IMR-90 (cell line): ENCODE data around the gene FLT3. TPM values are rescaled to one million over a fixed set of nuclear protein-coding genes. Genes with fewer than 3 reads are reported as not detected.
A peak's percentile ranks its signal among the peaks of the same experiment; 100 is the strongest.

Experiments
- ATAC-seq: fragments of 200-7000 bp; cut with Tn5 transposase; 2 replicates; pipeline ENCODE4 v1.9.1; 2020; ENCODE audit warnings: low read depth, mild to moderate bottlenecking, moderate library complexity
- BruUV-seq: library from RNA; stranded (reverse); fragments of 400-500 nt; replicated peaks from 2 replicates; lab custom pipeline; 2021; lab: Mats Ljungman, UMichigan
- CTCF ChIA-PET: fragments of 300-600 bp; formaldehyde crosslinking; extraction: SDS; loops from one replicate; lab custom pipeline; 2021; ENCODE audit warnings: antibody characterized with exemption; lab: Yijun Ruan, JAX
- POLR2A ChIA-PET: fragments of 300-600 bp; sonication (Branson Sonifier 250); formaldehyde crosslinking; loops from one replicate; lab custom pipeline; 2022; ENCODE audit warnings: antibody characterized with exemption; ENCODE audit not compliant: unreplicated experiment; lab: Charles Lee
- DNase-seq: peaks from one replicate; pipeline ENCODE4 v3.0.0; 2013
- H2AFZ ChIP-seq: replicated peaks from 2 replicates; pipeline ENCODE3; 2013; ENCODE audit warnings: low read length, mild to moderate bottlenecking; ENCODE audit not compliant: poor library complexity
- H2AK5ac ChIP-seq: 2 replicates; pipeline ENCODE4 v1.6.1; 2013; ENCODE audit warnings: low read depth, low read length, inconsistent platforms
- H2AK9ac ChIP-seq: replicated peaks from 2 replicates; pipeline ENCODE3; 2013; ENCODE audit warnings: mild to moderate bottlenecking, low read depth, low read length, moderate library complexity; ENCODE audit not compliant: poor library complexity
- H2BK120ac ChIP-seq: 2 replicates; pipeline ENCODE4 v1.6.1; 2013; ENCODE audit warnings: low read depth, low read length, inconsistent platforms
- H2BK15ac ChIP-seq: 3 replicates; pipeline ENCODE4 v1.6.1; 2013; ENCODE audit warnings: low read depth, low read length, inconsistent platforms
- H2BK20ac ChIP-seq: 2 replicates; pipeline ENCODE4 v1.6.1; 2013; ENCODE audit warnings: low read depth, mild to moderate bottlenecking, inconsistent platforms, low read length, moderate library complexity
- H2BK5ac ChIP-seq: 2 replicates; pipeline ENCODE4 v1.6.1; 2013; ENCODE audit warnings: mild to moderate bottlenecking, low read depth, low read length, inconsistent platforms; ENCODE audit not compliant: poor library complexity, severe bottlenecking
- H3K14ac ChIP-seq: replicated peaks from 2 replicates; pipeline ENCODE4 v1.6.1; 2013; ENCODE audit warnings: low read depth, low read length, inconsistent platforms
- H3K18ac ChIP-seq: 2 replicates; pipeline ENCODE4 v1.6.1; 2013; ENCODE audit warnings: low read depth, low read length, control low read depth
- H3K23ac ChIP-seq: 2 replicates; pipeline ENCODE4 v1.6.1; 2013; ENCODE audit warnings: low read depth, low read length, inconsistent platforms
- H3K27ac ChIP-seq: 2 replicates; pipeline ENCODE4 v1.5.1; 2013; ENCODE audit warnings: mild to moderate bottlenecking, control low read depth, low read length; ENCODE audit not compliant: insufficient read depth
- H3K27me3 ChIP-seq: 2 replicates; pipeline ENCODE4 v1.6.1; 2013; ENCODE audit warnings: low read length; ENCODE audit not compliant: control insufficient read depth, insufficient read depth
- H3K36me3 ChIP-seq: 2 replicates; pipeline ENCODE4 v1.6.1; 2013; ENCODE audit warnings: low read length, mixed read lengths; ENCODE audit not compliant: control insufficient read depth, insufficient read depth
- H3K4ac ChIP-seq: 2 replicates; pipeline ENCODE4 v1.6.1; 2013; ENCODE audit warnings: low read depth, low read length, inconsistent platforms
- H3K4me1 ChIP-seq: 2 replicates; pipeline ENCODE4 v1.6.1; 2013; ENCODE audit warnings: low read length, mixed read lengths; ENCODE audit not compliant: control insufficient read depth, insufficient read depth
- H3K4me2 ChIP-seq: 2 replicates; pipeline ENCODE4 v1.6.1; 2013; ENCODE audit warnings: low read depth, mild to moderate bottlenecking, control low read depth, low read length, moderate library complexity
- H3K4me3 ChIP-seq: 2 replicates; pipeline ENCODE4 v1.5.1; 2013; ENCODE audit warnings: low read depth, mild to moderate bottlenecking, control low read depth, low read length, moderate library complexity; ENCODE audit not compliant: insufficient read depth
- H3K56ac ChIP-seq: 2 replicates; pipeline ENCODE4 v1.6.1; 2013; ENCODE audit warnings: low read length, inconsistent platforms; ENCODE audit not compliant: insufficient read depth; ENCODE audit errors: extremely low read depth
- H3K79me1 ChIP-seq, 2 experiments: 2 replicates each; pipeline ENCODE4 v1.6.1; 2013; ENCODE audit warnings: low read length in 2 of 2, inconsistent platforms in 1 of 2, low read depth in 1 of 2
- H3K9ac ChIP-seq: 2 replicates; pipeline ENCODE4 v1.6.1; 2013; ENCODE audit warnings: low read depth, low read length, control low read depth
- H3K9me1 ChIP-seq: 2 replicates; pipeline ENCODE4 v1.6.1; 2013; ENCODE audit warnings: low read length, inconsistent platforms; ENCODE audit not compliant: insufficient read depth
- H3K9me3 ChIP-seq: 2 replicates; pipeline ENCODE4 v1.6.1; 2013; ENCODE audit warnings: low read length; ENCODE audit not compliant: control insufficient read depth, insufficient read depth
- H4K20me1 ChIP-seq: 2 replicates; pipeline ENCODE4 v1.6.1; 2013; ENCODE audit warnings: low read length, inconsistent platforms; ENCODE audit not compliant: insufficient read depth
- H4K5ac ChIP-seq: 2 replicates; pipeline ENCODE4 v1.6.1; 2013; ENCODE audit warnings: mild to moderate bottlenecking, low read depth, low read length, control low read depth
- H4K8ac ChIP-seq, 2 experiments: 2 replicates each; pipeline ENCODE4 v1.6.1; 2013; ENCODE audit warnings: low read depth in 2 of 2, low read length in 2 of 2, control low read depth in 1 of 2, inconsistent platforms in 1 of 2
- H4K91ac ChIP-seq: 2 replicates; pipeline ENCODE4 v1.6.1; 2013; ENCODE audit warnings: low read depth, low read length, inconsistent platforms; ENCODE audit not compliant: insufficient read depth
- CEBPB ChIP-seq: IDR thresholded peaks from 2 replicates; pipeline ENCODE4 v1.6.1; 2012; ENCODE audit warnings: low read depth, low read length, improper control_type of control experiment
- CHD1 ChIP-seq: IDR thresholded peaks from 2 replicates; pipeline ENCODE4 v1.6.1; 2012; ENCODE audit warnings: low read depth, low read length, improper control_type of control experiment
- FOS ChIP-seq: fragments of 150-350 bp; IDR thresholded peaks from 2 replicates; pipeline ENCODE4 v1.6.1; 2016; ENCODE audit warnings: low read depth, low read length
- MAFK ChIP-seq: IDR thresholded peaks from 2 replicates; pipeline ENCODE4 v1.6.1; 2012; ENCODE audit warnings: low read depth, low read length, improper control_type of control experiment
- POLR2A ChIP-seq: IDR thresholded peaks from 2 replicates; pipeline ENCODE4 v1.6.1; 2012; ENCODE audit warnings: mild to moderate bottlenecking, low read depth, low read length
- RAD21 ChIP-seq: IDR thresholded peaks from 2 replicates; pipeline ENCODE4 v1.6.1; 2012; ENCODE audit warnings: low read length, improper control_type of control experiment
- RCOR1 ChIP-seq: IDR thresholded peaks from 2 replicates; pipeline ENCODE4 v1.6.1; 2012; ENCODE audit warnings: mild to moderate bottlenecking, low read length, improper control_type of control experiment; ENCODE audit not compliant: insufficient replicate concordance
- SMC3 ChIP-seq: fragments of 150-350 bp; IDR thresholded peaks from 2 replicates; pipeline ENCODE4 v1.6.1; 2016; ENCODE audit warnings: low read depth, mild to moderate bottlenecking, antibody characterized with exemption, low read length, moderate library complexity
- USF2 ChIP-seq: fragments of 150-350 bp; IDR thresholded peaks from 2 replicates; pipeline ENCODE4 v1.6.1; 2017; ENCODE audit warnings: mild to moderate bottlenecking, antibody characterized with exemption, low read length, low read depth
- WGBS, 2 experiments: methylation state at CpG; one replicate each; pipeline versions ENCODE4 v1.1.5 to v1.1.7; 2013; ENCODE audit warnings: missing lambda C conversion rate in 2 of 2; ENCODE audit not compliant: insufficient read length in 1 of 2; ENCODE audit errors: extremely low coverage in 2 of 2; 5-methylcytosine and 5-hydroxymethylcytosine counted together
- dilution Hi-C: fragments of 300-500 bp; cut with HindIII; formaldehyde crosslinking; loops from one replicate; pipeline ENCODE4 v1.14.3; 2018; ENCODE audit warnings: low sequenced_read_pairs; ENCODE audit not compliant: unreplicated experiment
- in situ Hi-C: fragments of 300-500 bp; cut with MboI; formaldehyde crosslinking; loops from 3 replicates; pipeline ENCODE4 v1.14.3; 2019; ENCODE audit warnings: low sequenced_read_pairs, inconsistent platforms, mixed read lengths
- intact Hi-C: fragments of 100-400 bp; cut with micrococcal nuclease; formaldehyde crosslinking; loops from 2 replicates; pipeline ENCODE4 v1.10.0; 2022
- polyA plus RNA-seq, 3 experiments: library from polyadenylated mRNA; depleted of rRNA; stranded (reverse); fragments of >200 nt; gene quantifications; 2 replicates each; pipeline ENCODE4 v1.2.3, GENCODE V29; 2012; ENCODE audit warnings: low replicate concordance in 1 of 3
- total RNA-seq: library from RNA; depleted of rRNA; stranded (reverse); fragments of >200 nt; gene quantifications from 2 replicates; pipeline ENCODE4 v1.2.3, GENCODE V29; 2012
- TF ChIP-seq, protein P1 (sequence below): fragments of 150-350 bp; IDR thresholded peaks from 2 replicates; pipeline ENCODE4 v1.6.1; 2016; ENCODE audit warnings: low read depth, mild to moderate bottlenecking, low read length, moderate library complexity, borderline replicate concordance

FLT3 gene
- total and polyA plus RNA-seq, 2 of the 4 experiments (the other 2 are of a cell fraction), result not detected

- TF ChIP-seq SMC3, result no peak
These were observed 53.4 kb downstream of the FLT3 start (continued) for GRCh38 chr13:28046981-28047380.

GRCh38 chr13:28045861-28046260 is 54.5 kb downstream of the FLT3 start:
- H3K56ac ChIP-seq, result no peak overlapping the region; the same call in 1 of the 2 replicates
- no peak overlapping the region for H4K5ac ChIP-seq
- H3K27me3 ChIP-seq, result no peaks in the 10 kb centered on the region
- peaks cover 10% of the 10 kb centered on the region for H3K4me1 ChIP-seq
- H3K9me3 ChIP-seq, result no peaks in the 10 kb centered on the region
- no peak for DNase-seq
- intact Hi-C loops, result loop anchor here (10.0 kb wide), 1 partner anchor 609 kb away; the partner anchor contains the start of gene POMP
- H2AFZ ChIP-seq, result no peak overlapping the region
- no peak overlapping the region for H2AK9ac ChIP-seq
- in situ Hi-C loops, result no loop called here
- POLR2A ChIA-PET, result interaction anchor here (0.7 kb wide), 1 partner anchor 22 kb away, joined by 8 read pairs; no protein-coding TSS in a partner anchor
- BruUV-seq, result no TSS peak
- H3K36me3 ChIP-seq, result no peaks in the 10 kb centered on the region
- 0 out of 3 replicates have a peak overlapping the region, but pooled peaks have one; percentile 58 for H2BK15ac ChIP-seq
- H4K91ac ChIP-seq, result peak overlapping the region; percentile 43; the same call in 1 of the 2 replicates
- 0 out of 2 replicates have a peak, but pooled peaks cover 3% of the 10 kb centered on the region for H3K9me1 ChIP-seq
- H3K14ac ChIP-seq, result peak overlapping the region; percentile 5; the same call in 1 of the 2 replicates
- H3K4ac ChIP-seq, result peak overlapping the region; percentile 71
- TF ChIP-seq, protein P1, sequence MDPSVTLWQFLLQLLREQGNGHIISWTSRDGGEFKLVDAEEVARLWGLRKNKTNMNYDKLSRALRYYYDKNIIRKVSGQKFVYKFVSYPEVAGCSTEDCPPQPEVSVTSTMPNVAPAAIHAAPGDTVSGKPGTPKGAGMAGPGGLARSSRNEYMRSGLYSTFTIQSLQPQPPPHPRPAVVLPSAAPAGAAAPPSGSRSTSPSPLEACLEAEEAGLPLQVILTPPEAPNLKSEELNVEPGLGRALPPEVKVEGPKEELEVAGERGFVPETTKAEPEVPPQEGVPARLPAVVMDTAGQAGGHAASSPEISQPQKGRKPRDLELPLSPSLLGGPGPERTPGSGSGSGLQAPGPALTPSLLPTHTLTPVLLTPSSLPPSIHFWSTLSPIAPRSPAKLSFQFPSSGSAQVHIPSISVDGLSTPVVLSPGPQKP, result no peak
- no peak for TF ChIP-seq CEBPB
- TF ChIP-seq USF2, result no peak
- TF ChIP-seq CHD1, result no peak
- no peak for TF ChIP-seq RCOR1
- no peak for TF ChIP-seq POLR2A
- TF ChIP-seq RAD21, result no peak
- TF ChIP-seq SMC3, result no peak
- TF ChIP-seq MAFK, result no peak
- TF ChIP-seq FOS, result no peak
- CTCF ChIA-PET, result interaction anchor here (0.6 kb wide), 1 partner anchor 918 kb away, joined by 9 read pairs; no protein-coding TSS in a partner anchor
- H3K27ac ChIP-seq, result no peak overlapping the region
- H4K20me1 ChIP-seq, result no peaks in the 10 kb centered on the region
- no peaks in the 10 kb centered on the region for H3K79me1 ChIP-seq
- peak overlapping the region; percentile 55 for H2BK5ac ChIP-seq
- ATAC-seq, result no peak
- H2BK120ac ChIP-seq, result peak overlapping the region; percentile 68; the same call in 1 of the 2 replicates
- dilution Hi-C loops, result no loop called here
- peak overlapping the region in 1 of 2 experiments; percentile 41; a peak in 1 of 4 replicates for H4K8ac ChIP-seq
- no peak overlapping the region for H3K9ac ChIP-seq
- no peak overlapping the region for H3K4me3 ChIP-seq
- 100% methylated on average over 1 of the region's 3 CpGs; no CpG with 5 or more reads in 1 of the 2 experiments for WGBS, 2 experiments
- peak overlapping the region; percentile 82 for H2BK20ac ChIP-seq
- H3K18ac ChIP-seq, result peak overlapping the region; percentile 3; the same call in 1 of the 2 replicates
- H2AK5ac ChIP-seq, result peak overlapping the region; percentile 76
- H3K23ac ChIP-seq, result no peak overlapping the region; the same call in 1 of the 2 replicates
- H3K4me2 ChIP-seq, result no peak overlapping the region
